BLaER1 (cell line): ENCODE measurements around the gene LRRC4.
A peak's percentile ranks its signal among the peaks of the same experiment; 100 is the strongest.

Experiments
- H3K27ac ChIP-seq: shearing (Covaris generic); formaldehyde crosslinking; 2 replicates; pipeline ENCODE4 v1.8.1; 2022
- H3K27me3 ChIP-seq: shearing (Covaris generic); formaldehyde crosslinking; 2 replicates; pipeline ENCODE4 v1.8.1; 2022
- H3K36me3 ChIP-seq: shearing (Covaris generic); formaldehyde crosslinking; 2 replicates; pipeline ENCODE4 v1.8.1; 2022
- H3K4me1 ChIP-seq: shearing (Covaris generic); formaldehyde crosslinking; 2 replicates; pipeline ENCODE4 v1.8.1; 2022
- H3K4me2 ChIP-seq: shearing (Covaris generic); formaldehyde crosslinking; 2 replicates; pipeline ENCODE4 v1.8.1; 2022
- H3K4me3 ChIP-seq: shearing (Covaris generic); formaldehyde crosslinking; 2 replicates; pipeline ENCODE4 v1.8.1; 2022
- H3K9ac ChIP-seq: shearing (Covaris generic); formaldehyde crosslinking; 2 replicates; pipeline ENCODE4 v1.8.1; 2022
- H3K9me3 ChIP-seq: shearing (Covaris generic); formaldehyde crosslinking; 2 replicates; pipeline ENCODE4 v1.8.1; 2022
- H4K20me1 ChIP-seq: shearing (Covaris generic); formaldehyde crosslinking; 2 replicates; pipeline ENCODE4 v1.8.1; 2022
- Cebpa-rat ChIP-seq: shearing (Covaris generic); IDR thresholded peaks from 2 replicates; pipeline ENCODE4 v1.8.1; 2022

Gene LRRC4

DNA sequence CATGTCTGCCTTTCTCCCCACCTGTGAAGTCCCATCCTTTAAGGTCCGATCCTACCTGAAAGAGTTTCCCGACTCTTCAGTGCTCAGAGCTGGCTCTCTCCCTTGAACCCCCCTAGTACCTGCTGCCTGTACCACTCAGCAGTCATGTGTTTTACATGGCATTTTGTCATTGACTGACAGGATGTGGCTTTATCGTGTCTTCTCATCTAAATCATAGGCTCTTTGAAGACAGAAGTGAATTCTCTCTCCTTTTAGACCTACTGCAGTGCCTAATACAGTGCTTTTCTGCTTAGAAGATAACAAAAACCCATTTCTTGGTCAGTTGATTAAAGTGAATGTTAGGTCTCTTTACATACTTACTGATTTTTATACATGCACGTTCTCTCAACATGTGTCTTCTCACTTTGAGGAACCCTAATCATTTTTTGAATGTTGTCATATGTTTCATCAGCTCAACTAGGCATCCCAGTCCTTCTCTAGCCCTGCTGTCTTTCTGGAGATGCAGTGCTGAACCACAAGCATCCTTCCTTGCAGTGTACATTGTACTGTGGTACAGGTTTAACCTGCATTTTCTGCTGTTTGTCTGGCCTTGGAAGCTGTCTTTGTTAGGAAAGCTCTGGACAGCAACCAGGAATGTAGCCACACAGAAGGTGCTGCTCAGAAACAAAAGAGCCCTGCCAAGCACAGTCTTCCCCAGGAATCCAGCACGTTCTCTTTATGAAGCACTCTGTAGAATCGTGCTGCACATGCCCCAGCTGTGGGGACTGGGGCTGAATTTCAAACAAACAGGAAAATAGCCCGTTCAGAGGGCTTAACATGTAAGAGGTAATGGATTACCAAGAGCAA lies 28.1 kb upstream of the LRRC4 start:
- Histone ChIP-seq H3K27me3 (no peaks in the 10 kb centered on the region), H3K4me1 (peaks cover 58% of the 10 kb centered on the region), H4K20me1 (peaks cover 28% of the 10 kb centered on the region; the same call in 1 of the 2 replicates), H3K4me3 (no peak overlapping the region), H3K27ac (no peak overlapping the region), H3K36me3 (peaks cover 42% of the 10 kb centered on the region), H3K4me2 (peak overlapping the region; percentile 61), H3K9me3 (no peaks in the 10 kb centered on the region), H3K9ac (no peak overlapping the region)
- TF ChIP-seq Cebpa-rat = no peak

DNA sequence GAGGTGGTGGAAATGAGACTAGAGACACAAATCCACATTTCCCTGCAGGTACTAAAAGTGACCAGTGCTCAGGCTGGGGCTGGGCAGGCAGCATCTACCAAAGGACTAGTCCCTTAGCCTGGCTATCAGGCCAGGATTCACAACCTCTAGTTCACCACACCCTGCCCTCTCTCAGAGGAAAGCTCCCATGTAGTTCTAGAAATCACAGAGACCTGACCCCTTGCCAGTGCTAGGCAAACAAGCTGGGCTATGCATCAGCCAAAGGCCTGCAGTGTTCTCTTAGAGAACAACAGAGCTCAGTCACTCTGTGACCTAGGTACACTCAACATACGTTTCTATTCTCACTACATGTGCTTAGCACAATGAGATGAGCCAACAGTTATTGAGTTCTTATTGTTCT lies 26.7 kb upstream of the LRRC4 start:
- H3K9ac ChIP-seq = no peak overlapping the region
- H3K4me3 ChIP-seq = no peak overlapping the region
- TF ChIP-seq Cebpa-rat = no peak
- no peak overlapping the region for H3K27ac ChIP-seq
- H3K27me3 ChIP-seq = no peaks in the 10 kb centered on the region
- peak overlapping the region; percentile 61 for H3K4me2 ChIP-seq
- H4K20me1 ChIP-seq = peaks cover 33% of the 10 kb centered on the region; the same call in 1 of the 2 replicates
- peaks cover 62% of the 10 kb centered on the region for H3K4me1 ChIP-seq
- H3K9me3 ChIP-seq = no peaks in the 10 kb centered on the region
- peaks cover 47% of the 10 kb centered on the region for H3K36me3 ChIP-seq

DNA sequence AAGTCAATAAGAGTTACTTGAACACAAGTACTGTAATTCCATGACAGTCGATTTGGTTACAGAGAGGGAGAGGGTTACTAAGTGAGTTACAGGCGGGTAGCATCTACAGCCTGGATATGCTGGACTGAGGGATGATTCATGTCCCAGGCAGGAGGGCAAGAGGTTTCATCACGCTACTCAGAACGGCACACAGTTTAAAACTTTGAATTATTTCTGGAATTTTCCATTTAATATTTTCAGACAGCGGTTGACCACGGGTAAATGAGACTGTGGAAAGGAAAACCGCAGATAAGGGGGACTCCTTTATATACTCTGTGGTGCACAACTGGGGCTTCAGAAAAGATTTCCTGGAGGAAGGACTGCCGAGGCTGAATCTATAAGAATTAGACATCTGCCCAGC lies 25.7 kb upstream of the LRRC4 start:
- Histone ChIP-seq H3K4me3 (no peak overlapping the region), H3K9ac (no peak overlapping the region), H3K27me3 (no peaks in the 10 kb centered on the region), H3K27ac (no peak overlapping the region; the same call in 1 of the 2 replicates), H3K36me3 (peaks cover 39% of the 10 kb centered on the region), H3K4me1 (peaks cover 70% of the 10 kb centered on the region), H3K9me3 (no peaks in the 10 kb centered on the region), H4K20me1 (peaks cover 30% of the 10 kb centered on the region; the same call in 1 of the 2 replicates), H3K4me2 (peak overlapping the region; percentile 61)
- no peak for TF ChIP-seq Cebpa-rat

GRCh38 chr7:128055637-128056036 lies 24.4 kb upstream of the LRRC4 start:
- H3K9ac ChIP-seq = no peak overlapping the region
- peaks cover 71% of the 10 kb centered on the region for H3K4me1 ChIP-seq
- H3K27ac ChIP-seq = no peak overlapping the region
- no peak overlapping the region for H3K4me3 ChIP-seq
- no peaks in the 10 kb centered on the region for H3K9me3 ChIP-seq
- H3K36me3 ChIP-seq = peaks cover 32% of the 10 kb centered on the region
- peaks cover 25% of the 10 kb centered on the region; the same call in 1 of the 2 replicates for H4K20me1 ChIP-seq
- H3K27me3 ChIP-seq = no peaks in the 10 kb centered on the region
- no peak for TF ChIP-seq Cebpa-rat
- H3K4me2 ChIP-seq = no peak overlapping the region

GRCh38 chr7:128054511-128054910 lies 23.3 kb upstream of the LRRC4 start:
- no peak overlapping the region for H3K27ac ChIP-seq
- H3K4me2 ChIP-seq = no peak overlapping the region
- H3K4me3 ChIP-seq = no peak overlapping the region
- H3K9me3 ChIP-seq = no peaks in the 10 kb centered on the region
- peaks cover 29% of the 10 kb centered on the region for H3K36me3 ChIP-seq
- peaks cover 66% of the 10 kb centered on the region for H3K4me1 ChIP-seq
- H3K27me3 ChIP-seq = no peaks in the 10 kb centered on the region
- H4K20me1 ChIP-seq = peaks cover 25% of the 10 kb centered on the region; the same call in 1 of the 2 replicates
- TF ChIP-seq Cebpa-rat = no peak
- H3K9ac ChIP-seq = no peak overlapping the region

DNA sequence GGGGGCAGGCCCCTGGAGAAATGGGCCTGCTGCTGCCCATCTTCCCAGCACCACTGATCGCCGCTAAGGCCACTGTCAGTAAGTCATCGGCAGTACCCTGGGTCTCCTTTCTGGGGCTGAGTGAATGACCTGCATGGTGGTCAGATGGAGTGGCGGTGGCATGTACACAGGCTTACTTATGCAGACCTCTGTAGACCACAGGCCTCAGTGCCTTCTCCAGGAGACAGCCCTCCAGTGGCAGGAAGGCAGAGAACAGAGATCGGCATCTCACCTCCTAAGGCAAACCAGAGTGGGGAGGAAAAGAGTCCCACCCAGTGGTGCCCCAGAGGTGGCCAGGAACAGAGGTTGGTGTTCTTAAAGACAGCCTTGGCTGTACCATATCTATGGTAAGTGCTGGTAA lies 22.8 kb upstream of the LRRC4 start:
- Histone ChIP-seq H3K27me3 (no peaks in the 10 kb centered on the region), H3K4me1 (peaks cover 60% of the 10 kb centered on the region), H3K9me3 (no peaks in the 10 kb centered on the region), H3K36me3 (peaks cover 29% of the 10 kb centered on the region), H4K20me1 (peaks cover 29% of the 10 kb centered on the region; the same call in 1 of the 2 replicates), H3K9ac (no peak overlapping the region), H3K4me2 (no peak overlapping the region), H3K4me3 (no peak overlapping the region), H3K27ac (no peak overlapping the region)
- no peak for TF ChIP-seq Cebpa-rat

DNA sequence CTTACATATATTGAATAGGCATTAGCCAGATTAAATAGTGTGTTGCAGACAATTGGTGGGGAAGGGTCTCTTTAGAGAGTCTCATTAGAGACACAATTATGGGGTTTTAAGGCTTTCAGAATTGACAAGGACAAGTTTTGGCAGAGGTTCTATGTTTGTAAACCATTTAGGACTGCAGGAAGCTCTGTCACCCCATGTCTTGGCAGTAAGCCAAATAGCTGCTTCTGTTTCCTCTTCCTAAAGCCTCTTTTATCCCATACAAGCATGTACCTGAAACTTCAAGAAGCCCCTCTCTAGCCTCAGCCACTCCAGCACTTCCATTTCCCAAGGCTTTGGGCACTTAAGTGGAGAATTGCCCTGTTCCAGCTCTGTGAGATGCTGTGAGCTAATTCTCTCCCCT lies 21.8 kb upstream of the LRRC4 start:
- TF ChIP-seq Cebpa-rat = no peak
- H3K27me3 ChIP-seq = no peaks in the 10 kb centered on the region
- H3K4me2 ChIP-seq = peak overlapping the region; percentile 54
- H3K4me3 ChIP-seq = no peak overlapping the region
- H3K36me3 ChIP-seq = peaks cover 29% of the 10 kb centered on the region
- H3K27ac ChIP-seq = no peak overlapping the region
- peaks cover 36% of the 10 kb centered on the region; the same call in 1 of the 2 replicates for H4K20me1 ChIP-seq
- no peak overlapping the region for H3K9ac ChIP-seq
- no peaks in the 10 kb centered on the region for H3K9me3 ChIP-seq
- H3K4me1 ChIP-seq = peaks cover 57% of the 10 kb centered on the region

- no peaks in the 10 kb centered on the region for H3K27me3 ChIP-seq
- no peak for TF ChIP-seq Cebpa-rat
- peak overlapping the region; percentile 54 for H3K4me2 ChIP-seq
- H3K36me3 ChIP-seq = peaks cover 29% of the 10 kb centered on the region
- 0 out of 2 replicates have a peak overlapping the region, but pooled peaks have one; percentile 16 for H3K27ac ChIP-seq
- H3K4me3 ChIP-seq = no peak overlapping the region
- peaks cover 51% of the 10 kb centered on the region for H3K4me1 ChIP-seq
- peaks cover 36% of the 10 kb centered on the region; the same call in 1 of the 2 replicates for H4K20me1 ChIP-seq
- no peaks in the 10 kb centered on the region for H3K9me3 ChIP-seq
- no peak overlapping the region for H3K9ac ChIP-seq
These were observed 21.2 kb upstream of the LRRC4 start for GRCh38 chr7:128052404-128052803.

- Histone ChIP-seq H3K9ac (no peak overlapping the region), H3K27ac (no peak overlapping the region; the same call in 1 of the 2 replicates), H3K4me1 (peaks cover 51% of the 10 kb centered on the region), H3K4me3 (no peak overlapping the region), H4K20me1 (peaks cover 60% of the 10 kb centered on the region), H3K36me3 (peaks cover 24% of the 10 kb centered on the region), H3K4me2 (peak overlapping the region; percentile 33), H3K9me3 (no peaks in the 10 kb centered on the region), H3K27me3 (no peaks in the 10 kb centered on the region)
- TF ChIP-seq Cebpa-rat = no peak
These were observed 14.5 kb upstream of the LRRC4 start for GRCh38 chr7:128045766-128046165.

- H3K4me2 ChIP-seq = peak overlapping the region; percentile 33
- no peak overlapping the region for H3K27ac ChIP-seq
- peaks cover 25% of the 10 kb centered on the region for H3K36me3 ChIP-seq
- no peak overlapping the region for H3K4me3 ChIP-seq
- H3K9me3 ChIP-seq = no peaks in the 10 kb centered on the region
- peaks cover 51% of the 10 kb centered on the region for H3K4me1 ChIP-seq
- H3K27me3 ChIP-seq = no peaks in the 10 kb centered on the region
- no peak for TF ChIP-seq Cebpa-rat
- no peak overlapping the region for H3K9ac ChIP-seq
- peaks cover 63% of the 10 kb centered on the region for H4K20me1 ChIP-seq
These were observed 13.9 kb upstream of the LRRC4 start for GRCh38 chr7:128045158-128045557.
